IPS DF 4.7 (cell line): ENCODE data around the gene SLC6A12.
"Not testable (repeated sequence)": the region's sequence is repeated elsewhere in the genome, so short reads cannot be mapped to it uniquely, and the experiment has no call there.

ENCODE experiments used
- DNase-seq: peaks from one replicate; pipeline ENCODE4 v3.0.0-alpha.2; 2013; ENCODE audit warnings: low spot score; ENCODE audit errors: extremely low read depth

The SLC6A12 gene

DNA sequence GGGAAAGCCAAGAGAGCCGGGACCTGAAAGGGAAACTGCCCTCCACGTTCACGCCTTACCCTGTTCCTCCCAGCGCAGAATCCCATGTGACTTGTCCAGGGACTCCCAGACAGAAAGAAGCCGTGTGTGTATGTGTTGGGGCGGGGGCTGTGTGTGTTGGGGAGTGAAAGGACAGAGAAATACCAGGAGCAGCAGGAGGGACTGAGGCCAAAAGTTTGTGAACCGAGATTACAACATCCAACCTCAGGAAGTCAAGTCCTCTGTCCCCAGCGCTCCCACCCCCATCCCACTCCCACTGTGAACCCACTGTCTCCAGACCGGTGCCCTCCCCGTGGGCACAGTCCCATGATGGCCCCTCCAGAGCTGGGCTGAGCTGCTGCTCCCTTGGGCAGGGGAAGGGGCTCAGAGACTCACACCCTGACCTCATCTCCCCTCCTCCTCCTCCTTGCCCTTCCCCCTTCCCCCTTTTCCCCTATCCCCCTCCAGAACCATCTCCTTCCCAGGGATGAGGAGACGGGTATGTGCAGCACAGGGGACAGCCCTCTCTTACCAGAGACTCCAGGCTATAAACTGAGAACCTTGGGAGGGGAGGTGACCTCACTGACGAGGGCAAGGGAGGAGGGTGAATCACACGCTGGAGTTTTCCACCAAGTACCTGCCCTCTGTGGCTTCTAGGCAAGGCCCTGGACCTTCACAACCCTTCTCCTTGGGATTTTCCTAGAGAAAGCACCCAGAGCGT, at the start of gene SLC6A12:
Gene SLC6A12 (minus strand): TSS at position 155 of the 739 bp plus-strand sequence. CDS start 4,171 bp downstream, outside the sequence.
- no peak for DNase-seq

DNA sequence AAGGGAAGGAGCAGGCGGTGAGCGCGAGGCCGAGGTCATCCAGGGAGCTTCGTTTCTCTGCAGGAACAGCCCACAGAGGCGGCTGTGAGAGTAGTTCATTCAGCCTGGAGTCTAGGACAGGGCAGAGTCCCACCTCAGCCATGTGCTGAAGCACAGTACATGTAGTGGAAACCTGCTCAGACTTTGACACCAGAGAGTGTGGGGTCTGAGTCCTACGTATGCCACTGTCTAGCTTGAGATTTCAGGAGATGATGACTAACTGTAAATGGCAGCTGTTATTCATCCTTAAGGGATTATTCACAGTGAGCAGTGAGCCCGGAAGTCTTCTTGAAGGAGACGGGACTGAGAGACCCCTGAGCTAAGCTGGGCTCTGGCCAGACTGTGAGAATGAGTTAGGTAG, 49.6 kb upstream of the SLC6A12 start:
- no peak for DNase-seq

DNA sequence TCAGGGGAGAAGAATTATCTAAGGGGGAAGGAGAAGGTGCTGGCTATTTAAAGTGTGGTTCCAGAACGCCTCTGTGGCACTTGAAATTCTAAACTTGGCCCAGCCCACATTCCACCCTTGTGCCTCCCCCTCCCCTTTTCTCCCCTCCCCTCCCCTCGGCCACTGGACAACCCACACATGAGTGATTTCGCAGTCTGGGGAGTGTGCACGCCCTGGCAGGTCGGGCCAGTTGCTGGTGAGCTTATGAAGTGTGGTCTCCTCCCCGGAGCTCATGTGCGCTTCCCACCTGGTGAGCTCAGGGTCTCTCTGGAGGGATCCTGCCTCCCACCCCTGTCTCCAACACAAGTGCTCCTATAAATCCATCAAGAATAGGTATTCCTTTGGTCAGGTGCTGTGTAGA, 48.9 kb upstream of the SLC6A12 start, which contains the start of gene SLC6A13:
Gene SLC6A13 (minus strand): TSS at position 20 of the 400 bp plus-strand sequence. CDS start 2,784 bp downstream, outside the sequence.
- no peak for DNase-seq

DNA sequence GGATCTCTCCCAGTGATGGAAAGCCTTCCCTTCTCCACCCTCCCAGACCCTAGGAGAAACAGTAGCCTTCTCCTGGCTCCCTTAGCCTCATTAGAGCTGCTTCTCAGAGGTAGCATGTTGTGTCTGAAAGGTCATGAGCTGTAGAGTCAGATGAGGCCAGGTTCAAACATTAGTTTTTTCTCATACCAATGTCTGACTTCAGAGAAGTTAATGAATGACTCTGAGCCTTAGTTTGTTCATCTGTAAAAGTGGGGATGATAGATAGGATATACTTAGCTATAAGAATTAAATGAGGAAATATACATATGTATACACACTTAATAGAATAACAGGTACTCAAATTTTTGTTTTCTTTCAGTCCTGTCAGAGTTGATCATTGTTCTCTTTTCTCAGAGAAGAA, 48.2 kb upstream of the SLC6A12 start:
- DNase-seq, result no peak

DNA sequence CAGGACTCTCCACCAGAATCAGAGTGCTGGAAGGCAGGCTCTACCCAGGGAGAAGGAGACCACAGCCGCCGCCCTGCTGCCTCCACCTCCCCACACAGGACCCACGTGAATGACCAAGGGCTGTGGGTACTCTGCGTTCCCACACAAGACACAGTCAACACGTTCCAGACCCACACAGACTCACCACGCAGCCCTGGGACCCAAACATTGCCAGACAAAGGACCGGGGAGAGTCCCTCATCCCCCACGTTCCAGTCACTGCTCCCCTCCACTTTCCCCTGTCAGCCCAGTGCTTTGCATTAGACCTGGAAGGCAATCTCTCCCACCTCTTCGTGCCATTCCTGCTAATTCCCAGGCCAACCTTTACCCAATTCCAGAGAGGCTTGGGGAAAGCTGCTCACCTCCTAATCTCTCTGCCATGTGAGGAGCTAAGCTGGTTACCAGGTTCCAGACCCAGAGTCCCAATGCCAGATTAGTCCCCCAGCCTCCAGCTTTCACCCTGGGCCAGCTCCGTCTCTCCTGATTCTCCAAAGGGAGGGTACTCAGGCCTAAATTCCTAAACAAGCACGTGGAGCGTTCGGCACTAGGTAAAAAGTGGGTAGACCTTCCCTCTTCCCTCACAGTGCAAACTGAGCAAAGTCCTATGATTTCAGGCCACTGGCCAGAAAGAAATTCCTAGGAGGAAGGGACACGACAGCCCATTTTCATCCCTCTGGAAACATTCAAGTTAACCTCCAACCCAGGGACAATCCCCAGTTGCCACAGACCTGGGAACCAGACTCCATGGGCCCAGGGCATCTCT, 43.8 kb upstream of the SLC6A12 start:
- no peak for DNase-seq

DNA sequence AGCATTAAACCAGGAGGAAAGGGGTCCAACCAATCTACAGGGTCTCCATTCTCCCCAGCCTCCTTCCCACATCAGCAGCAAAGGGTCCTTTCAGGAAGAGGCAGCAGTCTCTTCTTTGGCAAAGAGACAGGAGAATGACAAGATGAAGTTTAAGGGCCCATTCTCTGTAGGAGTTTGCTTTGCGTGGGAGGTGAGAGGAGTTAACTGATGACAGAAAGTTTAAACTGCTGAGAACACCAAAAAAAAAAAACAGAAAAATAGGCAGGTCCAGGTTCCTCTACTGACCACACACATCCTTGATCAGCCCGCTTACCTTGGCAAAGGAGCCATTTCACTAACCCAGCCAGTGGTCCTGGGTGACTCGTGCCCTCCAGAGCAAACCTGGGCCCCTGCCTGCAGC, 43.0 kb upstream of the SLC6A12 start:
- no peak for DNase-seq

DNA sequence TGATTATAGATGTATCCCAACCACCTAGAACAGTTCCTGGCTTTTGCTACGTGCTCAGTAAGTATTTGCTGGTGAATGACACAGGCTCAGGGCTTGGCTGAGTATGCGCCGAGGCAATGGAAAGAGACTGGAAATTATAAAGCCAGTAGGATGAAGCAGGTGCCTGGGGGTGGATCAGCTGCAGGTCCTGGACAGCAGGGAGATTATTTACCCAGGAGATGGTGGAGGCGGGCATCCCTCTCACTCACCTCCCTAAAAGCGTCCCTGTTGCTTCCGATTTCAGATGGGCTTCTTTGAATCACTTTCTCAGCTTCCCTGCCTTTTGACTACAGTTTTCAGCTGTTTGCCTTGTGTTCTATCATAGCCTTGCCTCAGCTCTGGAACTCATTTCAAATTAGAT, 42.3 kb upstream of the SLC6A12 start:
- DNase-seq, result no peak

DNA sequence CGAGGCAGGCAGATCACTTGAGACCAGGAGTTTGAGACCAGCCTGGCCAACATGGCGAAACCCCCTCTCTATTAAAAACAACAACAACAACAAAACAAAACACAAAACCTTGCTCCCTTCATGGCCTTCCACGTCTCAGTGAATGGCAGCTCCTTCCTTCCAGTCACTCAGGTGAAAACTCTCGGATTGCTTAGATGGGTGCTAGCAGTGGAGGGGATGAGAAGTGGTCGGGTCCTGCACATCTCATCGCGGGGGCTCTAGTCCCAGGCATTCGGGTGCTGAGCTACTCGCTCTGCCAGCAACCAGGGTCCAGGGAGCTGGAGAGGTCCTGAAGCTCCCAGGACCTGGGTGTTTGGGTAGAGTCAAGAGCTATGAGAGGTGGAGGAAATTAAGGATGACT, 41.0 kb upstream of the SLC6A12 start:
- DNase-seq, result no peak

DNA sequence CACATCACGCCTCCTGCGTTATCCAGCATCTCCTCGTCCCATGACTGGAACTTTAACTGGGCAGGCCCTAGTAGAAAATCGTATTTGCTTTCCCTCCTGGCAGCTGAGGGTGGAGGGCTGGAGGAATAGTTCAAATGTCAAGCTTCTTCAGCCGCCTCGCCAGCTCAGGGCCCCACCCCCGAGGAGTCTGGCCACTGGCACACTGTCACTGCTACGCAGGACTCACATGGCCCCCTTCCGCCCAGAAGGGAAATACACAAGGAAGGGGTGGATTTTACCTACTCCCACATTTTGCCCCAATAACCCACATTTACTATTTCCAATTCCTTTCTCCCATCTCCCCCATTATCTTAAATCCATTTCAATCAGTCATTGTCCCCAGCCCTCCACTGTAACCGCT, 40.1 kb upstream of the SLC6A12 start:
- DNase-seq, result no peak

DNA sequence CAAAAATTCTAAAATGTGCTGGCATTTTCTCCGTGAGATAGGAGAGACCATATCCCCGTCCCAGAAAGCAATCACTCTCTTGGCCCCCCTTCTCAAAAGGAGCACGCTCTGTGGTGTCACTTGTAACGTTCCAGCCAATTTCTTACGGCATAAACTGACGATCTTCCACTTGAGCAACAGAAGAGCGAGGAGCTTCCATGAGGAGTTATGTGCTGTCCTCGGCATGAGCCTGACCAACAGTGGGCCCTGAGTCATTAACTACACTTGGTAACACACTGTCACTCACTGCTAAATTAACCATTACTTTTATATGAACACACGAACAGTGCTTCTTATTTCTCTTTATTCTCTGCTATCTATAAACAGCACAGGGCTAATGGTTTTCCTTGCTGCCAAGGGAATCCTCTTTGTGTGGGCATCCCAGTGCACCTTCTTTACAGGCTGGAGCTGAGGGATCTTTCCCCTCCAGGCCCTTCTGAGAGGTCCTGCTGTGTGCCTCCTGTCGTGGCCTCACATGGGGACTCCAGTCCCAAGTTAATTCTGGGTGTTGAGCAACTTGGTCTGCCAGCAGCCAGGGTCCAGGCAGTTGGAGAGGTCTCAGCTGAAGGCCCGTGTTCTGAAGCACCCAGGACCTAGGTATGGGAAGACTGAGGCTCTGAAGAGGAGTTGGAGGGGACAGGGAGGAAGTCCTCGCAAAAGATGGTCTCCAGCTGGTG, 39.3 kb upstream of the SLC6A12 start:
- DNase-seq, result no peak

DNA sequence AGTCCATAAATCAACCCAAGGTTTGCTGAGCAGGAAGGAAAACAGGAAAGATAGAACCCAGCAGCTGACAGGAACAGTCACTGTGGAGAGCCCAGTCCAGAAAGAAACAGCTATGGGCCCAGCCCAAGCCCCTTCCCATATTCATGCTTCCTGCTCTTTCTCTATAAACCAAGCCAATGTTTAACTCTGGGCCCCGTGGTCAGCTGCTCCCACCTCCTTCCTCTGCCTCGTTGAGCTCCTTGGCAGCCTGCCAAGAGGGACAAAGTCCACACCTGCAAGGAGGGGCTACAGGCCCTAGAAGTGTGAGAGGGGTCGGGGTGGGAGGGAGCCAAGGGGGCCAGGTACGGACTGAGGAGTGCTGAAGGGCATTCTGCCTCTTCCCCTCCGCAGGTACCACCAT, 38.7 kb upstream of the SLC6A12 start:
- DNase-seq, result no peak

DNA sequence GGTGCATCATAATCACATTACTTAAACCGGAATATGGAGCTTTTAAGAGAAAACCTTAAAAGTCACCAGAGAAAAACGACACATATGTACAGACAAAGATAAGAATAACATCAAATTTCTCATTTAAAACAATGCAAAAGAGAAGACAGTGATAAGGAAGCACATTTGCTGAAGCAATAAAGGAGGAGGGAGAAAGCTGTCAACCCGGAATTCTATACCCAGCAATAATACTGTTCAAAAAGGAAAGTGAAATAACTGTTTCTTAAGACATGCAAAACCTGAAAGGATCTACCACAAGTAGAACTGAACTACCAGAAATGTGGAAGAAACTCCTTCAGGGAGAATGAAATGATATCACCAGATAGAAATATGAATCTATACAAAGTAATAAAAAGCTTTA, 33.3 kb upstream of the SLC6A12 start:
- DNase-seq, result no peak

DNA sequence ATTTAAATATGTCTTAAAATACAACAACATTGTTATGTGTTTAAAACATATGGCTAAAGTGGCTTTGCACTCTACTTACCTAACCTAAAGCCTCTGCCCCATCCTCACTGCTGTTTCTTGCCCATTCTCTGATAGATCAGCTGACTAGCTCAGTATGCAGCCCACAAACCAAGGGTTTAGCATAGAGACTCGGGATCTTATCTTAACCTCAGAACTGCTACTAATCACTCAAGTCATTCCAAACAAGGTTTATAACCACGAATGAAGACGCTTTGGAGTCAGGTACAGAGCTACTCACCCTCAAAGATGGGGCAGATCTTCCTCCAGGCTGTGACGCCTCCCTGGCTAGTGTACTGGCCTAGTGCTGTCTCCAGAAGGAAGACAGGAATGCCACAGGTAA, 29.4 kb upstream of the SLC6A12 start:
- no peak for DNase-seq

DNA sequence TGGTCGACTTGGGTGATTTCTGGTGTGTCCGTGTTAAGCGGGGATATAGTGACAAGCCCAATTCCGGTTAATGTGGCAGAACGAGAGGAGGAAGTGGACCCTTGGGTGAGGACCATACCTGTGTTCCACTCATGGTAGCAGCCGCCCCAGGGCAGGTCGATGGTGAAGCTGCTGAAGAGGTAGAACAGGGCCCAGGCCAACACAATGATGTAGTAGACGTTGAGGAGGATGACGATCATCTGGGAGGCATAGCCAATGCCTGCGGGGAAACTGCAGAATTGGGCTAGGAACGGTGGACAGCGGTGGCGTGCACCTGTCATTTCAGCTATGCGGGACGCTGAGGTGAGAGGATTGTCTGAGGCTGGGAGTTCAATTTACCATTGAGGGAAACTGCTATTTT, 28.5 kb upstream of the SLC6A12 start:
- DNase-seq, result no peak

DNA sequence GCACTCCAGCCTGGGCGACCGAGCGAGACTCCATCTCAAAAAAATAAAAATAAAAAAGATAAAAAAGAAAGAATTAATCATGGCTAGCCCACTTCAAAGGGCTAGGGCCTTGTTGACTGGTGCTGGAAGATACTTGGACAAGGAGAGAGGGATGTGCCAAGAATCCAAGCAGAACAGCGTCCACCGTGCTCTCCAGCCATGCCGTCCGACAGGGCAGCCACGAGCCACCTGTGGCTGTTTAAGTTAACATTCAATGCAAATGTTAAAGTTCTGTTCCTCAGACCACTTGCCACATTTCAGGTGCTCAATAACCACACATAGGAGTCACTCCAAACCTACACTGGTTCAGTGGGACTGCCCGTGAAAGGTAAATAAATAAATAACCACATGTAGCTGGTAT, 27.3 kb upstream of the SLC6A12 start:
- DNase-seq, result no peak

DNA sequence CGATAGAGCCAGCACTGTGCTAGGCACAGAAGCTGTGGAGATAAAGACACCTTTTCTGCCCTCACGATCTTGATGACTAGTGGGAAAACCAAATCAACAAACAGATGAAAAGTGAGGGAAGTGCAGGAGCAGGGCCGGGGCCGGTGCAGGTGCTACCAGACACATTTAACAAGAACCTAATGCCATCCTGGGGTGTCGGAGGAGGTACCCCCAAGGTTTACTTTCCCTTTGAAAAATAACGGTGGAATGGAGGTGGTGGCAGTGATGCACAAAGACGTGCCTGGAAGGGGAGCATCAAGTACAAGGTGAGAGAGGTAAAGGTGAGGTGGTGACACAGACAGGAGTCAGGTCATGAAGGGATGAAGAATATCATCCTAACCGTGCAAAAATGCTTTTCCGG, 26.6 kb upstream of the SLC6A12 start:
- no peak for DNase-seq

DNA sequence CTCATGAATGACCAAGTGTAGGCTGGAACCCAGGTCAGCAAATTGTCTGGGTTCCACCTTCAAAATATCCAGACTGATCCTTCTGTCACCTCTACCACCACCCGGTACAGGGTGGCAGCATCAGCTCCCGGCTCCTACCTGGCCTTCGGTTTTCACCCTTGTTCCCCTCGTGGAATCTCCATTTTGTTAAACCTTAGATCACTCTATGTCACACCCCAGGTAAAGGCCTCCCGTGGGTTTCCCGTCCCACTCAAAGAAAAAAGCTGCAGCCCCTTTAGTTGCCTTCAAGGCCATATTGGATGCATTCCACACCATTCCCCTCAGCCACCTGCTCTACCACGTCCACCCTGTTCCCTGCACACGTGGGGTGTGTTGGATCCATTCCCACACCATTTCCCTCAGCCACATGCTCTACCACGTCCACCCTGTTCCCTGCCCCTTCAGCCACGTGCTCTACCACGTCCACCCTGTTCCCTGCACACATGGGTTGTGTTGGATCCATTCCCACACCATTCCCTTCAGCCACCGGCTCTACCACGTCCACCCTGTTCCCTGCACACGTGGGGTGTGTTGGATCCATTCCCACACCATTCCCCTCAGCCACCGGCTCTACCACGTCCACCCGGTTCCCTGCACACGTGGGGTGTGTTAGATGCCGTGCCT, 24.9 kb upstream of the SLC6A12 start:
- DNase-seq, result no peak

DNA sequence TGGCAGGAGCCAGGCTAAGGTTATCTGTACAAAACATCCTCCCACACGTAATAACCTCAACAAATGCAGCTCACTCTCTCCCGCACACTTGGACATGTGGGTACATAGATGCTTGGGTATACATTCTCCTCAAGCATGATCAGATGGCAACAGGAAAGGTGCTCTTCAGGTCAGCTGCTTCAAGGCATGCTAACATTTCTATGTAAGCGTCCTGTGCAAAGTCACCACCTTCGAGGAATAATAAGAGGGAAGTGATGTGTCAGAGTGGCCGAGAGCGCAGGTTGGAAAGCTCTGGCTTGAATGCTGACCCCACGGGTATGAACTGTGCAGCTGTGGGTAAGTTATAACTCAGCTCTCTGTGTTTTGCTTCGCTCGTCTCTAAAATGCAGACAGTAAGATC, 24.2 kb upstream of the SLC6A12 start:
- no peak for DNase-seq

DNA sequence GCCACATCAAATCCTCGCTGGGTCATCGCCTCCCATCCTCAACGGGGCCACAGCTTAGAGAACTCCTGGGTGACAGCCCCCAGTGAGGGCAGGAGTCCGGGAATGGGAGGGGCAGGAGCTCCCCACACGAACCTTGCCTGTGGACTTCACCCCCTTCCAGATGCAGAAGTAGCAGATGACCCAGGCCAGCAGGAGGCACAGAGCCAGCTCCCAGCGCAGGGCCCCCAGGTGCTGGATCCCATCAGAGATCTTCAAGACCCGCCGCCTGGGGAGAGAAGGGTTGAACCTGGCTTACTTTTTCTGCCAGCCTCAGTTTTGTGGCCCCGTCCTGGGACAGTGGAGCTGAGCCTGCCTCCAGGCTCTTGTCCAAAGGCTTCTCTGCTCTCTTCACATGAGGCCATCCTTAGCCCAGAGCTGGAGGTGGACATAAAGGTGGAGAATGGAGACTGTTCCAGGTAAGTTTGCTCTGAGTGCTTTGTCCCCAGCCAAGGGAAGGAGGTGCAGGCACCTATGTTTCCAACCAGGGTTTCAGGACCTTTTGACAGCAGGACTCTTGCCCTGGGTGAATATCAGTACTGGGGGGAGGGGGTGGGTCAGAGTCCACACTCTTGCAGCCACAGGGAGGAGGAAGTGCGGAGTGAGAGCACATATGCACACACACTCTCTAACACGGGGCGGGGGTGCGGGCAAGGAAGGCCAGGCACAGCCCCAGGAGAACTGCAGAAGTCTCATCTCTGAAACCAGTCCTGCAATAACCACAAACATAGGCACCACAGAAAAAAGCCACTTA, 23.3 kb upstream of the SLC6A12 start:
- DNase-seq, result no peak

DNA sequence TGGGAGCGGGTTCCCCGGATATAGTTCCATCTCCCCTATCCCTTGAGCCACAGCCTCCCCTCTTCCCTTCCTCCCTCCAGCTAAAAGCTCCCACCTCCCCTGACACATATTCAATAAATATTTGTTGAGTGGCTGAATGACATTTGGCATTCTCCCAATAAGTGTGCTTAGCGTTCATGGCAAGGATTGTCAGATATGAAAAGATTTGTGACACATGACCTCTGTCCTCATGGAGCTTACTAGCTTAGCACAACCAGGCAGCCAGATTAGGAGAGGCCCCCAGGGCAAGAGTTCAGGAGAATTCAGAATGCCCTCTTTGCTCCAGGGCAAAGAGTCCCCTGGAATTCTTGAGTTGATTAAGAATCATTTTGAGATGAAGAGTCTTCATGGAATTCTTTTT, 22.5 kb upstream of the SLC6A12 start:
- DNase-seq, result no peak

DNA sequence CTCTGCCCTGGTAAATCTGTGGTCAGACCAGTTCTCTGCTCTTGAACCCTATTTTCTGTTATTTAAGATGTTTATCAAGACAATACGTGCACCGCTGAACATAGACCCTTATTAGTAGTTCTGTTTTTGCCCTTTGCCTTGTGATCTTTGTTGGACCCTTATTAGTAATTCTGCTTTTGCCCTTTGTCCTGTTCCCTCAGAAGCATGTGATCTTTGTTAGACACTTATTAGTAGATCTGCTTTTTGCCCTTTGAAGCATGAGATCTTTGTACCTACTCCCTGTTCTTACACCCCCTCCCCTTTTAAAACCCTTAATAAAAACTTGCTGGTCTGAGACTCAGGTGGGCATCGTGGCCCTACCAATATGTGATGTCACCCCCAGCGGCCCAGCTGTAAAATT, 22.0 kb upstream of the SLC6A12 start:
- not testable (repeated sequence) for DNase-seq
